B cell (primary cell): Measurements from ENCODE around the gene UMODL1.

Experiments
- CTCF ChIP-seq: fragments of 200-600 bp; IDR thresholded peaks from one replicate; pipeline ENCODE4 v1.8.0; 2022; ENCODE audit warnings: antibody characterized with exemption, mild to moderate bottlenecking
- EZH2 ChIP-seq: IDR thresholded peaks from 2 replicates; pipeline ENCODE4 v1.6.1; 2012; ENCODE audit warnings: borderline replicate concordance, low read depth, mild to moderate bottlenecking, moderate library complexity, low read length; ENCODE audit not compliant: insufficient read depth, poor library complexity, severe bottlenecking

- TF ChIP-seq CTCF (no peak), EZH2 (no peak)
These were observed 71.5 kb downstream of the UMODL1 start for GRCh38 chr21:42142627-42143026.
